NOMO-1 (cell line): ENCODE results near the gene ZNF543.
"Not testable (repeated sequence)": the region's sequence is repeated elsewhere in the genome, so short reads cannot be mapped to it uniquely, and the experiment has no call there.

Experiments used
- DNase-seq, 2 experiments: peaks; one replicate each; lab custom pipeline; 2025; ENCODE audit not compliant: unreplicated experiment in 2 of 2; lab: John Stamatoyannopoulos, UW

Gene ZNF543

DNA sequence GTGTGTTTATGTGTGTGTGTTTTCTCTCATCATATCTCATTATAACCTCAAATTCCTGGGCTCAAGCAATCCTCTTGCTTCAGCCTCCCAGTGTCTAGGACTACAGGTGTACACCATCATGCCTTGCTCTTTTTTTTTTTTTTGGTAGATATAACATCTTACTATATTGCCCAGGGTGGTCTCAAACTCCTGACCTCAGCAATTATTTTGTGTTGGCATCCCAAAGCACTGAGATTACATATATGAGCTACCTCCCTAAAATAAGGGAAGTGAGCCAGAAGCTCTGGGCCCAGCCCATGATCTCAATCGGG is 448 bp upstream of the ZNF543 start:
- no peak for DNase-seq

GRCh38 chr19:57321116-57321515 is 844 bp downstream of the ZNF543 start:
- DNase-seq: peak; percentile 42 to 60

- no peak for DNase-seq
Measured at GRCh38 chr19:57321751-57322150, 1.5 kb downstream of the ZNF543 start.

GRCh38 chr19:57324992-57325391 is 4.7 kb downstream of the ZNF543 start:
- DNase-seq: no peak

DNA sequence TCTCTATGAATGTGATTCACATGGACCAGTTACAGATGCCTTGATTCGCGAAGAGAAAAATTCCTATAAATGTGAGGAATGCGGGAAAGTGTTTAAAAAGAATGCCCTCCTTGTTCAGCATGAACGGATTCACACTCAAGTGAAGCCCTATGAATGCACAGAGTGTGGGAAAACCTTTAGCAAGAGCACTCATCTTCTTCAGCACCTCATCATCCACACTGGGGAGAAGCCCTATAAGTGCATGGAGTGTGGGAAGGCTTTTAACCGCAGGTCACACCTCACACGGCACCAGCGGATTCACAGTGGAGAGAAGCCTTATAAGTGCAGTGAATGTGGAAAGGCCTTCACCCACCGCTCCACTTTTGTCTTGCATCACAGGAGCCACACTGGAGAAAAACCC is 7.7 kb downstream of the ZNF543 start:
- no peak for DNase-seq

DNA sequence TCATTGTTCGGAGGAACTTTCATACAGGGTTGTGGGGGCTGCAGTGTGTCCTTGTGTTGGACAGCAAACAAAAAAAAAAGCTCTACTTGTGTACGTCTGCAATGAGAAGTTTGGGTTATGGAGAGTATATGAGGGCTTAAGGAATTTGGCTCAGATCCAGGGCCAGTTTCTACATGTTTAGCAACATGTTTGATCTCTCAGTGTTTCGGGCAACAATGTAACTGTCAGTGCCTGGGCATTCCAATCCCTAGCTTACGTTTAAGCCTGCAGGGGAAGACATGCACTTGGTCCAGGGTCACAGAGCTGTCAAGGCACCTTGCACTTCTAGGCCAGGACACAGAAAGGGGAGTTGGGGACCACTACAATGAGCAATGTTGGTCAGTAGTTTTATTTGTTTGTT is 13.9 kb downstream of the ZNF543 start:
- no peak for DNase-seq

DNA sequence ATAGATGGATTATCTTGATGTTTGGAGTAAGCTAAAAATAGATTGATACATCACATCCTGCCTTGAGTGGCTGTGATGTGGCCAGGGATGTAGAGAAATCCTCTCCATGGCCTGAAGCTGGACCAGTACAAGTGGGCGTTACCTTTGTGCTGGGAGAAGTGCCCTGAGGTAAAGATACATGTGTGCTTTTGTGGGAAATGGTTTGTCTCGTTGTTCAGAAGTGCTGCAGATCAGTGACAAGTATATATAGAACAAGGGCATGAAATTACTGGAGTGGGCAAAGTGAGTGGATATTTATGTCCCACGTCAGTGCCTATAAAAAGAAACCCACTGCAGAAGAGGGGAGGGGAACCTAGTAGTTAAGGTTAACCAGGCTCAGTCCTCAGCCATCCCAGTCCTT is 18.6 kb downstream of the ZNF543 start:
- no peak for DNase-seq

DNA sequence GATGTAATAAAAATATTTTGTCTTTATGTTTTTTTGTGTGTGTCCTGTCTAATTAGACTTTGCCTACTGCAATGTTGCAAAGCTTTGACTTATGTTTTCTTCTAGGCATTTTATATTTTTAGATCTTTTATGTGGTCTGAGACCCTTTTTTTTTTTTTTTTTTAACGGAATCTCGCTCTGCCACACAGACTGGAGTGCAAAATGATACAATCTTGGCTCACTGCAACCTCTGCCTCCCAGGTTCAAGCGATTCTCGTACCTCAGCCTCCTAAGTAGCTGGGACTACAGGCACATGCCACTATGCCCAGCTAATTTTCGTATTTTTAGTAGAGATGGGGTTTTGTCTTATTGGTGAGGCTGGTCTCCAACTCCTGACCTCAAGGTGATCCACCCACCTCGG is 22.3 kb downstream of the ZNF543 start:
- no peak for DNase-seq

GRCh38 chr19:57348136-57348535 is 27.9 kb downstream of the ZNF543 start:
- no peak for DNase-seq

DNA sequence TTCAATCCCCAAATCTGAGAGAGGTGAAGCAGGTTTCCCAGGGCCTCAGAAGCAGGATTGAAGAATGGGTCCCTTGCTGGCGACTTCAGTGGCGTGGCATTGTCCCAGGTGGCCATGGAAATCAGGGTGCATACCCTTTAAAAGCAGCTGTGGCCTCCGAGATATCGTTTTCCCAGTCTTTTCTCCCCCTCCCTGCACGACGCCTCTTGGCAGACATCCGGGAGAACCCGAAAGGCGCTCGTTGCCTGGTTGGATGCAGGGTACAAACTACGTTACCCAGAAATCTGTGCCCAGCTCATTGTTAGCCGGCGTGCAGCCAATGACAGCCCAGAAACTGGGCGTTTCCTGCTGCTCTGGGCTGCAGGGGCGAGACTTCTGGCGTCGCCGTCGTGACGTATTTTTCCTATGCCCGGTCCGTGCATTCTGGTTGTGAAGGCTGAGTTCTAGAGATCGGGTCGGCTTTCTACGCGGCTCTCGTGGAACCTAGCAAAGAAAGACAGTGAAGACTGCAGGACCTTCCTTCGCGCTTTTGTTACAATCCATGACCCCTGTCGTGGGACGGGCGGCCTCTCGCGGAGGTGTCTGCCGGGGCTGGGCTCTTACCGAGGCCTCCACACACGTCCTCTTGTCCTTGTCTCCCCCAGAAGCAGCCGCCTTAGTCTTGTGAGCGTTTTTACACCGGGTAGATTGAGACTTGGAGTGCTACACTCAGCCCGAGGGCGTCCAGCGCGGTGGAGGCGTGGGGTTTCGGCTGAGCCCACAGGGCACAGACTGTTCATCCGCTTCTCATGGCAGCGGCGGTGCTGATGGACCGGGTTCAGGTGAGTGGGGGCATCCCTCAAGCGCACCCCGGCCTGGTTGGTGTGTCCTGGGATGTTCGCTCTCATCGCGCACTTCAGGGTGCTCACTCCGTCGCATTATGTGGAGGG is 30.9 kb downstream of the ZNF543 start, which contains the start of gene ZNF304:
TSS of gene ZNF304 (plus strand) at position 395 of the 929 bp plus-strand sequence. CDS start at position 789, 394 bp downstream.
- DNase-seq: peak; percentile 84 to 94

GRCh38 chr19:57351867-57352266 is 31.6 kb downstream of the ZNF543 start:
- DNase-seq: no peak

DNA sequence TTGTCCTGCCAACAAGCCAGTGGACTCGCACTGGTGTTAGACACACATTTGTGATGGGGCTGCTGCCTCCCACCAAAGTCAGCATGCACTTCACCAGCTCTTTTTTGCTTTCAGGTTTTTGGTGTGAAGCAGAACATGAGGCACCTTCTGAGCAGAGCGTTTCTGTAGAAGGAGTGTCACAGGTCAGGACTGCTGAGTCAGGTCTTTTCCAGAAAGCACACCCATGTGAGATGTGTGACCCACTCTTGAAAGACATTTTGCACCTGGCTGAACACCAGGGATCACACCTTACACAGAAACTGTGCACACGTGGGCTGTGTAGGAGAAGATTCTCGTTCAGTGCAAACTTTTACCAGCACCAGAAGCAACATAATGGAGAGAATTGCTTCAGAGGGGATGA is 35.6 kb downstream of the ZNF543 start:
- DNase-seq: no peak

- DNase-seq: no peak
Measured at GRCh38 chr19:57357406-57357805, 37.1 kb downstream of the ZNF543 start.

DNA sequence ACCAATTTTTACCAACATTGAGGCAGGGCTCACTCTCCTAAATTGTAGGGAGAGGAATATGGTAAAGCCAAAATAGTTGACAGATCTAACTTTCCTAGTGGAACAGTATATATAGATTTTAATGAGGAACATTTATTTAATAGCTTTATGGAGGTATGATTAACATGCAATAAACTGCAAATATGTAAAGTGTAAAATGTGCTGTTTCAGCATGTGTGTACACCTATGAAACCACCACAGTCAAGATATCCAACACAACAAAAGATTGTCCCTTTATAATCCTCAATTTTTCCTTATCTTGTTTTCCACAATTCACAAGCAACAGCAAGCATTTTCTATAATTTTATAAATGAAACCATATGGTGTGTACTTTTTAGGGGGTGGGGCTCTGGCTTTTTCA is 39.0 kb downstream of the ZNF543 start:
- no peak for DNase-seq

DNA sequence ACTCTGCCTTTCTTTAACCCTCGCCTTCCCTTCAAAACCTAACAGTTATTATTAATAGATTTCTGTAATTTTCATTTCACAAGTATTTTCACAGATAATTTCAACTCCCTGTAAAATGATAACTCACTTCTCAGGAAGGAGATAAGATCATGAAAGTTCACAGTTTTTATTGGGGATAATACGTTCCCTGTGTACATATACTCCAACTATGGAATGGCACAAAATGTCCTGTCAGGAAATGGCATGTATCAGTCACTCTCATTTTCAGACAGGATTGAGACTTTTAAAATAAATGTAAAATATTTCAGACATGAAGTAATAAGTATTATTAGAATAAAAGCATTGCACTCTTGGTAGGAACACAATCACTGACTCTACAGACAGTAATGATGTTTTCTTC is 42.1 kb downstream of the ZNF543 start:
- no peak for DNase-seq

DNA sequence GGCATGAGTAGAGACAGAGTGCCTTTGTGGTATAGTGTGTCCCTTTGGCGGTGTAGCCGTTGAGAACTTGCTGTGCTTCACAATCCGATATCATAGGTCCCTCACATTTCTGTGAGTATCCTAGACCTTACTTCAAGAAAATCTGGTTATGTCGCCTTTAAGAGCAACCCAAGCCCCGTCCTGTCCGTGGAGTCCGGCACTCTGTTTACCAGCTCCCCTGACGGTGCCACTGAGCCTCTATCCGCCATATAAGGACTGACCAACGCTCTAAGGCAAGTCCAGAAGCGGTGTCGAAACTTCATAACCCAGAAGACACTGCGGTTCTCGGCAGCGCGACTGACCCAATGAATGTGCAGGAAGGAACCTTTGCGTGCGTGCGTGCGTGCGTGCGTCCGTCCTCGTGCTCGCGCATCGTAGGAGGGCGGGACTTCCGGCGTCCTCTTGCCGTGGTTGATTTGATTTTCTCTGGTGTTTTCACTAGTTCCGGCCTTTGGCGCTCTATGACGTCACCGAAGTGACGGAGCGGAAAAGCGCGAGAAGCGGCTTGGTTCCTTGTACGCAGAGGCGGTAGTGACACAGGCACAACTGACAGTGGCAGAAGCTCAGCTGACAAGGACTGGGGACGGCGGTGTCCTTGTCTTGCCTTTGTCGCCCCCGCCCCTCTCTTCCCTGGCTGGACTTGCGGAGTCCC is 42.9 kb downstream of the ZNF543 start, which contains the start of the genes TRAPPC2B and ZNF547:
TSS of gene TRAPPC2B (plus strand) at position 555 of the 691 bp plus-strand sequence. CDS start 1,283 bp downstream, outside the sequence.
TSS of gene ZNF547 (plus strand) at position 555 of the 691 bp plus-strand sequence. CDS start 5,005 bp downstream, outside the sequence.
- peak; percentile 94 to 96 for DNase-seq

DNA sequence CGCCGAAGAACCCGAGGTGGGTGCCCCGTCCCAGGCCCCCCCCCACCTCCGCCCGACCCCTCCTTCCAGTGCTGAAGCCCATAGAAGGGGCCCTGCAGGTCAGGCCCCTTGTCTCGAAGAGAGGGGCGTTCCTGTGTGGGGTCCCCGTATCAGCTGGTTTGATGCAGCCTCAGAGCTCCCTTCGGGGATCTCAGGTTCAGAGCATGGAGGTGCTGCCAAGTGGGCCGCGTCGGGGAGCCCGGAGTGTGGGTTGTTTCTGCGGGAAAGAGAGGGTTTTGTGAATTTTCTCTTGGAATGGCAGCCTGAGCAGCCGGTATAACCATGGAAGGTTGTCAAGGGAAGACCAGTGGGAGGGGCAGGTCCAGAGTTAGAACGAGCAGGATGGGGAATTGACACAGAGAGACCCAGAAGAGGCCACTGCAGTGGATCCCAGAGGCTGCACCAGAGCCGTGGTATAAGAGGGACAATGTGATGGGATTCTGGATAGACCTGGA is 43.5 kb downstream of the ZNF543 start:
- no peak for DNase-seq

DNA sequence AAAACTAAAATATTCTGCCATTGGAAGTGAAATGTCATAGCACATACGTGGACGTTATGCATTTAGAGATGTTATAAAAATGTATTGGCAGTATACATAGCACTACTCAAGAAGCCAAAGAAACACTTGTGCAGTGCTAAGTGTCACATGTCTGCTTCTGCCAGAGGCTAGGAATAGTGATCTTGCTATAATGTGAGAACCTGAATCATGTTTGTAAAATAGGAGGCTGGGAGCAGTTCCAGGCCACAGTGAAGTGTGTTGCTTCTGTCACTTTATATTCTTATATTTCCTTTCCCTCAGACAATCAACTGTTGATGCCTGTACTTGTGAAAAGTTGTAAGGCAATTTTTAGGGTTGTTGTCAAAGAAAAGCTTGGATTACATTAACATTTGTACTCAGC is 46.5 kb downstream of the ZNF543 start:
- DNase-seq: no peak

GRCh38 chr19:57374179-57374578 is 53.9 kb downstream of the ZNF543 start:
- no peak for DNase-seq

GRCh38 chr19:57374647-57375046 is 54.4 kb downstream of the ZNF543 start:
- not testable (repeated sequence) for DNase-seq

- no peak for DNase-seq
Measured at GRCh38 chr19:57376151-57376550, 55.9 kb downstream of the ZNF543 start.
